Liver (tissue), 9 donors: ENCODE results near the gene COPS8. TPM values are rescaled to one million over a fixed set of nuclear protein-coding genes. Genes with fewer than 3 reads are reported as not detected.
A peak's percentile ranks its signal among the peaks of the same experiment; 100 is the strongest.

Experiments
- DNase-seq: peaks from one replicate; pipeline ENCODE4 v3.0.0-alpha.2; 2017; ENCODE audit warnings: low spot score
- H3K27ac ChIP-seq, 2 donors: one replicate each; pipeline ENCODE4 v1.7.0; 2013; ENCODE audit warnings: inconsistent platforms in 2 of 2, low read length in 2 of 2, control low read depth in 1 of 2, low read depth in 1 of 2, mild to moderate bottlenecking in 1 of 2
- H3K27me3 ChIP-seq, 4 donors: one replicate each; pipeline versions ENCODE4 v1.6.1 to v1.7.0; 2013; ENCODE audit warnings: low read length in 3 of 4, inconsistent platforms in 1 of 4, mild to moderate bottlenecking in 1 of 4, moderate library complexity in 1 of 4; ENCODE audit not compliant: control insufficient read depth in 4 of 4, insufficient read depth in 4 of 4
- H3K36me3 ChIP-seq, 4 donors: one replicate each; pipeline versions ENCODE4 v1.6.1 to v1.7.0; 2013; ENCODE audit warnings: low read length in 3 of 4, mild to moderate bottlenecking in 3 of 4, low read depth in 1 of 4, moderate library complexity in 1 of 4; ENCODE audit not compliant: control insufficient read depth in 4 of 4, insufficient read depth in 3 of 4
- H3K4me1 ChIP-seq, 4 donors: one replicate each; pipeline versions ENCODE4 v1.6.1 to v1.7.0; 2013; ENCODE audit warnings: low read length in 3 of 4, mild to moderate bottlenecking in 3 of 4, moderate library complexity in 1 of 4; ENCODE audit not compliant: control insufficient read depth in 4 of 4, insufficient read depth in 4 of 4
- H3K4me3 ChIP-seq, 3 donors: one replicate each; pipeline versions ENCODE4 v1.6.1 to v1.7.0; 2013; ENCODE audit warnings: low read length in 3 of 3, control low read depth in 1 of 3, low read depth in 1 of 3, mild to moderate bottlenecking in 1 of 3
- H3K9ac ChIP-seq, 2 donors: one replicate each; pipeline ENCODE4 v1.7.0; 2013; ENCODE audit warnings: low read length in 2 of 2, mild to moderate bottlenecking in 2 of 2, moderate library complexity in 2 of 2, control low read depth in 1 of 2, low read depth in 1 of 2
- H3K9me3 ChIP-seq, 4 donors: one replicate each; pipeline versions ENCODE4 v1.6.1 to v1.7.0; 2013; ENCODE audit warnings: low read length in 3 of 4; ENCODE audit not compliant: control insufficient read depth in 4 of 4
- ATF3 ChIP-seq: IDR thresholded peaks from 2 replicates; pipeline ENCODE4 v1.6.1; 2016; ENCODE audit warnings: antibody characterized with exemption
- CTCF ChIP-seq: fragments of 150-350 bp; IDR thresholded peaks from 2 replicates; pipeline ENCODE4 v1.5.1; 2017; ENCODE audit warnings: improper control_type of control experiment, low read depth, low read length; ENCODE audit not compliant: missing input control
- EGR1 ChIP-seq, 2 donors: IDR thresholded peaks; 2 replicates each; pipeline ENCODE4 v1.6.1; 2016 to 2018; ENCODE audit warnings: antibody characterized with exemption in 2 of 2, low read depth in 2 of 2
- FOXA1 ChIP-seq: IDR thresholded peaks from 2 replicates; pipeline ENCODE4 v1.6.1; 2016; ENCODE audit warnings: antibody characterized with exemption
- FOXA2 ChIP-seq: IDR thresholded peaks from 2 replicates; pipeline ENCODE4 v1.6.1; 2016; ENCODE audit warnings: antibody characterized with exemption
- HNF4A ChIP-seq, 2 donors: conservative IDR thresholded peaks; 2 replicates each; pipeline ENCODE4 v1.6.1; 2016; ENCODE audit warnings: antibody characterized with exemption in 2 of 2, mild to moderate bottlenecking in 2 of 2
- HNF4G ChIP-seq: IDR thresholded peaks from 2 replicates; pipeline ENCODE4 v1.6.1; 2016; ENCODE audit warnings: antibody characterized with exemption
- JUND ChIP-seq, 2 donors: IDR thresholded peaks; 2 replicates each; pipeline ENCODE4 v1.6.1; 2016; ENCODE audit warnings: antibody characterized with exemption in 2 of 2
- MAX ChIP-seq: IDR thresholded peaks from 2 replicates; pipeline ENCODE4 v1.6.1; 2016; ENCODE audit warnings: antibody characterized with exemption
- NR2F2 ChIP-seq: IDR thresholded peaks from 2 replicates; pipeline ENCODE4 v1.6.1; 2016; ENCODE audit warnings: antibody characterized with exemption
- RAD21 ChIP-seq, 2 donors: IDR thresholded peaks; 2 replicates each; pipeline ENCODE4 v1.6.1; 2016; ENCODE audit warnings: antibody characterized with exemption in 2 of 2, mild to moderate bottlenecking in 2 of 2
- REST ChIP-seq: IDR thresholded peaks from 2 replicates; pipeline ENCODE4 v1.6.1; 2016; ENCODE audit warnings: antibody characterized with exemption, mild to moderate bottlenecking
- RXRA ChIP-seq, 2 donors: IDR thresholded peaks; 2 replicates each; pipeline ENCODE4 v1.6.1; 2017 to 2018; ENCODE audit warnings: antibody characterized with exemption in 2 of 2, mild to moderate bottlenecking in 1 of 2
- TAF1 ChIP-seq: conservative IDR thresholded peaks from 2 replicates; pipeline ENCODE4 v1.6.1; 2016; ENCODE audit warnings: antibody characterized with exemption, mild to moderate bottlenecking
- YY1 ChIP-seq: IDR thresholded peaks from 2 replicates; pipeline ENCODE4 v1.6.1; 2016; ENCODE audit warnings: antibody characterized with exemption, mild to moderate bottlenecking
- ZBTB33 ChIP-seq: IDR thresholded peaks from 2 replicates; pipeline ENCODE4 v1.6.1; 2016; ENCODE audit warnings: antibody characterized with exemption
- WGBS: extraction: QIAGEN DNeasy Blood & Tissue Kit; methylation state at CpG from one replicate; pipeline ENCODE4 v1.1.7; 2013; 5-methylcytosine and 5-hydroxymethylcytosine counted together
- polyA plus RNA-seq, 2 donors: library from polyadenylated mRNA; stranded (reverse) in 1 of 2; unstranded in 1 of 2; fragments of 200-250 nt in 1 of 2; fragments of >200 nt in 1 of 2; fragmentation: Nextera tagmentation in 1 of 2; extraction: Ambion mirVana in 1 of 2; gene quantifications; one replicate each; pipeline versions ENCODE4 v1.2.1 to v1.2.3, GENCODE V29; 2013 to 2015
- total RNA-seq, 2 donors: library from RNA; depleted of rRNA; stranded (reverse); fragments of >200 nt; gene quantifications; one replicate each; pipeline ENCODE4 v1.2.3, GENCODE V29; 2014
- donor health status: healthy.
- donor health status: healthy.
- donor health status: healthy.
- donor health status: healthy.
- donor health status: healthy.

The COPS8 gene
- total and polyA plus RNA-seq, 4 donors = 19.1 to 32.9 (median 20.1) TPM

- Histone ChIP-seq H3K27ac (no peak overlapping the region), H3K9ac (no peak overlapping the region), H3K27me3 (no peaks in the 10 kb centered on the region), H3K4me3 (no peak overlapping the region), H3K4me1 (no peaks in the 10 kb centered on the region), H3K9me3 (peaks cover 0 to 3% (median 0%) of the 10 kb centered on the region in 4 donors), H3K36me3 (no peaks in the 10 kb centered on the region)
- TF ChIP-seq ZBTB33 = no peak
- no peak for TF ChIP-seq EGR1 (IDR thresholded peaks at IDR 0.05; ENCODE audit: low read depth in 2 of 2)
- TF ChIP-seq REST = no peak
- no peak for TF ChIP-seq RAD21 (IDR thresholded peaks at IDR 0.05)
- TF ChIP-seq CTCF = no peak
- TF ChIP-seq FOXA2 = no peak
- TF ChIP-seq RXRA (IDR thresholded peaks at IDR 0.05) = no peak
- no peak for TF ChIP-seq HNF4A (conservative IDR thresholded peaks at IDR 0.05)
- no peak for TF ChIP-seq FOXA1
- TF ChIP-seq TAF1 = no peak
- TF ChIP-seq YY1 = no peak
- no peak for TF ChIP-seq MAX
- WGBS = 66% methylated on average over 6 of the region's 6 CpGs
- peak; percentile 17 for DNase-seq
Observed at GRCh38 chr2:237131749-237132533, 46.3 kb downstream of the COPS8 start.

- DNase-seq = peak; percentile 3
- no peaks in the 10 kb centered on the region for H3K27me3 ChIP-seq
- no peak overlapping the region for H3K4me3 ChIP-seq
- H3K9me3 ChIP-seq = peaks cover 0 to 3% (median 0%) of the 10 kb centered on the region in 4 donors
- no peak for TF ChIP-seq HNF4G
- no peak for TF ChIP-seq MAX
- no peak for TF ChIP-seq YY1
- TF ChIP-seq RAD21 (IDR thresholded peaks at IDR 0.05) = no peak
- TF ChIP-seq ATF3 = no peak
- TF ChIP-seq REST = no peak
- no peak for TF ChIP-seq EGR1 (IDR thresholded peaks at IDR 0.05; ENCODE audit: low read depth in 2 of 2)
- TF ChIP-seq NR2F2 = no peak
- TF ChIP-seq JUND (IDR thresholded peaks at IDR 0.05) = no peak
- H3K9ac ChIP-seq = no peak overlapping the region
- H3K36me3 ChIP-seq = no peaks in the 10 kb centered on the region
- no peaks in the 10 kb centered on the region for H3K4me1 ChIP-seq
- H3K27ac ChIP-seq = no peak overlapping the region
- WGBS = 59% methylated on average over 5 of the region's 5 CpGs
Observed at GRCh38 chr2:237132799-237133198, 47.1 kb downstream of the COPS8 start.
